PC-9 (cell line): ENCODE measurements around the gene ABLIM2. TPM values are rescaled to one million over a fixed set of nuclear protein-coding genes. Genes with fewer than 3 reads are reported as not detected.

ENCODE experiments used
- BruUV-seq: library from RNA; stranded (reverse); fragments of 400-500 nt; replicated peaks from 2 replicates; lab custom pipeline; 2021; lab: Mats Ljungman, UMichigan
- CTCF ChIA-PET: fragments of 300-600 bp; sonication (Branson Sonifier 250); formaldehyde crosslinking; loops from one replicate; lab custom pipeline; 2022; ENCODE audit warnings: antibody characterized with exemption; lab: Charles Lee
- POLR2A ChIA-PET: fragments of 300-600 bp; sonication (Branson Sonifier 250); formaldehyde crosslinking; loops from one replicate; lab custom pipeline; 2022; ENCODE audit warnings: antibody characterized with exemption; ENCODE audit not compliant: unreplicated experiment; lab: Charles Lee
- DNase-seq, 2 experiments: peaks; one replicate each; pipeline versions ENCODE4 v3.0.0 to v3.0.0-alpha.2; 2015 to 2022; ENCODE audit warnings: mixed read lengths in 1 of 2
- H2AFZ ChIP-seq: fragments of 200-600 bp; sonication (generic); 2 replicates; pipeline ENCODE4 v1.8.1; 2017; ENCODE audit warnings: antibody characterized with exemption
- H3F3A ChIP-seq: fragments of 200-600 bp; sonication (generic); 2 replicates; pipeline ENCODE4 v1.8.1; 2017; ENCODE audit warnings: antibody characterized with exemption, mild to moderate bottlenecking, low read depth; ENCODE audit not compliant: insufficient read depth
- H3K27ac ChIP-seq: fragments of 200-600 bp; sonication (generic); 2 replicates; pipeline ENCODE4 v1.6.1; 2016; ENCODE audit warnings: mixed run types
- H3K27me3 ChIP-seq: fragments of 200-600 bp; sonication (generic); 2 replicates; pipeline ENCODE4 v1.6.1; 2016; ENCODE audit warnings: low read depth, mixed run types; ENCODE audit not compliant: insufficient read depth
- H3K36me3 ChIP-seq: fragments of 200-600 bp; sonication (generic); 2 replicates; pipeline ENCODE4 v1.6.1; 2016; ENCODE audit warnings: low read depth, mixed run types
- H3K4me1 ChIP-seq: fragments of 200-600 bp; sonication (generic); replicated peaks from 2 replicates; pipeline ENCODE4 v1.6.1; 2016; ENCODE audit warnings: mixed run types; ENCODE audit not compliant: insufficient read depth
- H3K4me2 ChIP-seq: fragments of 200-600 bp; sonication (generic); 2 replicates; pipeline ENCODE4 v1.6.1; 2017; ENCODE audit warnings: mixed run types
- H3K4me3 ChIP-seq: fragments of 200-600 bp; sonication (generic); 2 replicates; pipeline ENCODE4 v1.6.1; 2016; ENCODE audit warnings: mixed run types
- H3K79me2 ChIP-seq: fragments of 200-600 bp; sonication (generic); 2 replicates; pipeline ENCODE4 v1.6.1; 2017; ENCODE audit warnings: low read depth, mixed run types
- H3K9me2 ChIP-seq: fragments of 200-600 bp; sonication (generic); 2 replicates; pipeline ENCODE4 v1.8.1; 2017; ENCODE audit warnings: mild to moderate bottlenecking; ENCODE audit not compliant: insufficient read depth
- H3K9me3 ChIP-seq: fragments of 200-600 bp; sonication (generic); 2 replicates; pipeline ENCODE4 v1.8.1; 2016; ENCODE audit warnings: low read depth; ENCODE audit not compliant: insufficient read depth
- H4K20me1 ChIP-seq: fragments of 200-600 bp; sonication (generic); 2 replicates; pipeline ENCODE4 v1.8.1; 2017; ENCODE audit not compliant: insufficient read depth
- EZH2 ChIP-seq: fragments of 200-600 bp; sonication (generic); IDR thresholded peaks from 2 replicates; pipeline ENCODE4 v1.8.0; 2017; ENCODE audit warnings: antibody characterized with exemption, low read depth
- intact Hi-C: fragments of 100-400 bp; cut with micrococcal nuclease; formaldehyde crosslinking; loops from one replicate; pipeline ENCODE4 v1.10.0; 2022; ENCODE audit not compliant: unreplicated experiment
- total RNA-seq: library from RNA; stranded (reverse); gene quantifications from 2 replicates; pipeline ENCODE4 v1.2.3, GENCODE V29; 2021
- TF ChIP-seq, protein P1 (sequence below): fragments of 200-600 bp; sonication (generic); conservative IDR thresholded peaks from 2 replicates; pipeline ENCODE4 v1.6.1; 2017; ENCODE audit warnings: mixed run types, antibody characterized with exemption, mild to moderate bottlenecking, moderate library complexity

ABLIM2 gene
- total RNA-seq, 1 experiment from 2014 or later, result 1.6 TPM

DNA sequence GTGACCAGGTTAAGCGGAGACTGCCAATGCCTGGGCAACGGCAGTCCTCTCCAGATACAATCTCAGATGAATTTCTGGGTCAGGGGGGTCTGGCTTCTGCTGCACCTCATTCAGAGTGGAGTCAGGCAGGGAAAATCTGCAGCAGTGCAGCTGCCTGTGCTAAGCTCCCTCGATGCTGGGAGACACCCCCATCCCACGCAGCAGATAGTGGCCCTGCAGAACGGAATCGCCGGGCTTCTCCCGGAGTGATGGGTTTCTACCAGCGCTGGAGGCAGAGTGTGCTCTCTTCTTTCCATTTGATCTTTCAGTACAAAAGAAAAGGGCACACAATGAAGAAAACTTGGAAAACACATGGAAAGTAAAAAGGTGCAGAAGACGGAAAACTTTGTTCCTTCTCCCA is 5.2 kb downstream of the ABLIM2 start:
- Histone ChIP-seq H3K79me2 (no peaks in the 10 kb centered on the region), H4K20me1 (no peaks in the 10 kb centered on the region), H3K9me2 (no peaks in the 10 kb centered on the region), H3F3A (no peaks in the 10 kb centered on the region), H3K4me3 (no peak overlapping the region), H3K9me3 (no peaks in the 10 kb centered on the region), H2AFZ (no peak overlapping the region), H3K4me2 (no peak overlapping the region), H3K36me3 (no peaks in the 10 kb centered on the region), H3K27me3 (no peaks in the 10 kb centered on the region), H3K27ac (no peak overlapping the region), H3K4me1 (no peaks in the 10 kb centered on the region; the same call in 1 of the 2 replicates)
- ChIA-PET CTCF (no interaction called here), POLR2A (no interaction called here)
- no TSS peak for BruUV-seq
- TF ChIP-seq, protein P1, sequence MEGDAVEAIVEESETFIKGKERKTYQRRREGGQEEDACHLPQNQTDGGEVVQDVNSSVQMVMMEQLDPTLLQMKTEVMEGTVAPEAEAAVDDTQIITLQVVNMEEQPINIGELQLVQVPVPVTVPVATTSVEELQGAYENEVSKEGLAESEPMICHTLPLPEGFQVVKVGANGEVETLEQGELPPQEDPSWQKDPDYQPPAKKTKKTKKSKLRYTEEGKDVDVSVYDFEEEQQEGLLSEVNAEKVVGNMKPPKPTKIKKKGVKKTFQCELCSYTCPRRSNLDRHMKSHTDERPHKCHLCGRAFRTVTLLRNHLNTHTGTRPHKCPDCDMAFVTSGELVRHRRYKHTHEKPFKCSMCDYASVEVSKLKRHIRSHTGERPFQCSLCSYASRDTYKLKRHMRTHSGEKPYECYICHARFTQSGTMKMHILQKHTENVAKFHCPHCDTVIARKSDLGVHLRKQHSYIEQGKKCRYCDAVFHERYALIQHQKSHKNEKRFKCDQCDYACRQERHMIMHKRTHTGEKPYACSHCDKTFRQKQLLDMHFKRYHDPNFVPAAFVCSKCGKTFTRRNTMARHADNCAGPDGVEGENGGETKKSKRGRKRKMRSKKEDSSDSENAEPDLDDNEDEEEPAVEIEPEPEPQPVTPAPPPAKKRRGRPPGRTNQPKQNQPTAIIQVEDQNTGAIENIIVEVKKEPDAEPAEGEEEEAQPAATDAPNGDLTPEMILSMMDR, result no peak
- TF ChIP-seq EZH2, result no peak
- no peak for DNase-seq
- intact Hi-C loops, result no loop called here

DNA sequence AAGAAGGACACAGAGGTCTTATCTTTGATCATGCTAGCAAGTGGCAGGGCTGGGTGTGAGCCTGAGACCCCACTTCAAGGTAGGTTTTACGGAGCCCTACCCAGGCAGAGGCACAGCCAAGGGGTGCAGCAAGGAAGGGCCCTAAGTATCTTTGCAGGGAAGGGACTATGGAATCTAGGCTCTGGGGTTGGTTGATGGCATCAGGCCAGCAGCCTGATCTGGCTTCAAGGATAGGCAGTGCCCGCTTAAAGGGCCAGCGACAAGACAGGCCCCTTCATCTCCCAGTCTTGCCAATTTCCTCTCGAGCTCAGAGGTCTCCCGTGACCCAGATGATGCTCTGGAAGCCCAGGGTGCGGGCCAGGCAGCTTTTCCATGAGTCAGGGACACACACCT is 5.8 kb downstream of the ABLIM2 start:
- Histone ChIP-seq H4K20me1 (no peaks in the 10 kb centered on the region), H3K36me3 (no peaks in the 10 kb centered on the region), H3K9me2 (no peaks in the 10 kb centered on the region), H3K27me3 (no peaks in the 10 kb centered on the region), H3K79me2 (no peaks in the 10 kb centered on the region), H3F3A (no peaks in the 10 kb centered on the region), H3K27ac (no peak overlapping the region), H3K4me3 (no peak overlapping the region), H3K4me2 (no peak overlapping the region), H3K4me1 (no peaks in the 10 kb centered on the region), H3K9me3 (no peaks in the 10 kb centered on the region), H2AFZ (no peak overlapping the region)
- ChIA-PET POLR2A (no interaction called here), CTCF (interaction anchor here (0.6 kb wide), 1 partner anchor 10 kb away, joined by 9 read pairs; no protein-coding TSS in a partner anchor)
- no peak for DNase-seq
- no TSS peak for BruUV-seq
- TF ChIP-seq, protein P1, result no peak
- no peak for TF ChIP-seq EZH2
- intact Hi-C loops, result no loop called here

DNA sequence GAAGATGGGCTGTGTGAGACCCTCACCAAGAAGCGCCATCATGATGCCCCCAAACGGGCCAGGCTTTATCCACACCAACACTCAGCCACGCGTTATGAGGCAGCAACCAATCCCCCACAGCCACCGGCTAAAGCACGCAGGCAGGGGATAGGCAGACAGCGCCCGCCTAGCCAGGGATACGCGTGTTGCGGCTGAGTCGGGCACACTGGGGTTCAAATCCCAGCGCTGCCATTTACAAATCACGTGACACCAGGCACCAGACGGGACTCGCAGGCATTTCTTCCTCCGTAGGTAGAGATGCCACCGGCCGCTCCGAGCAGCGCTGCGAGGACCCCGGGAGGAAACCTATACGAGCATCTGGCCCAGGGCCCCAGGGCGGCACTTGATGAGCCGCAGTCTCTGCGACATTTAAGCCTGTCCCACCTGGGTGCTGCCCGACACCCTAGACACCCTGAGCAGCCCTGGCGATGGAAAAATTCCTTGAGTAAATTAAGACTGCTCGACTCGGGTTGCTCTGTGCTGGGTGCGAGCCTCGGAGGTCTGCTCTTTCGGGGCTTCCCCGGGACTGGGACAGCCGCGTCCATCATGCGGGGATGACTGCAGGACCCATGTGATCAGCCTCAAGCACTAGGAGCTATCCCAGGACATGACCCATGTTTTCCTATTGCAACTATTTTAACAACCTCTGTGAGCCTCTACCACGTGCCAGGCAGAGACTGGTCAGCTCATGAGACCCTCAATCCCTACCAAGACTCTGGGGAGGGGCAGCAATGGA is 6.3 kb downstream of the ABLIM2 start:
- H2AFZ ChIP-seq, result no peak overlapping the region
- no peaks in the 10 kb centered on the region for H3F3A ChIP-seq
- no peaks in the 10 kb centered on the region for H3K79me2 ChIP-seq
- no peaks in the 10 kb centered on the region for H3K36me3 ChIP-seq
- intact Hi-C loops, result no loop called here
- ChIA-PET POLR2A (no interaction called here), CTCF (interaction anchor here (0.6 kb wide), 1 partner anchor 9 kb away, joined by 9 read pairs; no protein-coding TSS in a partner anchor)
- H3K4me2 ChIP-seq, result no peak overlapping the region
- BruUV-seq, result no TSS peak
- H3K9me2 ChIP-seq, result no peaks in the 10 kb centered on the region
- no peaks in the 10 kb centered on the region for H3K9me3 ChIP-seq
- no peaks in the 10 kb centered on the region for H4K20me1 ChIP-seq
- TF ChIP-seq EZH2, result no peak
- TF ChIP-seq, protein P1, result no peak
- no peak overlapping the region for H3K27ac ChIP-seq
- no peak for DNase-seq
- no peaks in the 10 kb centered on the region for H3K27me3 ChIP-seq
- H3K4me3 ChIP-seq, result no peak overlapping the region
- H3K4me1 ChIP-seq, result no peaks in the 10 kb centered on the region
